Glutamatergic neuron (in vitro differentiated cells): ENCODE measurements around the gene OR52E1. TPM values are rescaled to one million over a fixed set of nuclear protein-coding genes. Genes with fewer than 3 reads are reported as not detected.

Source experiments
- DNase-seq: peaks from one replicate; pipeline ENCODE4 v3.0.0; 2022
- H3K27ac Mint-ChIP-seq: one replicate; pipeline ENCODE4 v1.8.0; 2020; ENCODE audit warnings: mild to moderate bottlenecking, mixed read lengths, inconsistent platforms; ENCODE audit not compliant: unreplicated experiment
- H3K27me3 Mint-ChIP-seq: one replicate; pipeline ENCODE4 v1.8.0; 2020; ENCODE audit warnings: mild to moderate bottlenecking, moderate library complexity, mixed read lengths, inconsistent platforms; ENCODE audit not compliant: unreplicated experiment
- H3K36me3 Mint-ChIP-seq: one replicate; pipeline ENCODE4 v1.8.0; 2020; ENCODE audit warnings: mild to moderate bottlenecking, mixed read lengths, inconsistent platforms; ENCODE audit not compliant: unreplicated experiment
- H3K4me1 Mint-ChIP-seq: one replicate; pipeline ENCODE4 v1.8.0; 2020; ENCODE audit warnings: mild to moderate bottlenecking, low read depth, mixed read lengths, inconsistent platforms; ENCODE audit not compliant: unreplicated experiment
- H3K4me3 Mint-ChIP-seq: one replicate; pipeline ENCODE4 v1.8.0; 2020; ENCODE audit warnings: mild to moderate bottlenecking, mixed read lengths, inconsistent platforms; ENCODE audit not compliant: unreplicated experiment
- H3K9me3 Mint-ChIP-seq: one replicate; pipeline ENCODE4 v1.8.0; 2020; ENCODE audit warnings: mild to moderate bottlenecking, moderate library complexity, mixed read lengths, inconsistent platforms; ENCODE audit not compliant: unreplicated experiment
- long read RNA-seq: library from polyadenylated mRNA; unstranded; transcript quantifications from one replicate; pipeline ENCODE4 v2.0.0, GENCODE V29; 2020; ENCODE audit not compliant: unreplicated experiment
- total RNA-seq: library from RNA; stranded (reverse); fragmentation: NEBNext Ultra II Directional; extraction: Animal tissue kit (Norgen Biotek cat#: 25700); gene quantifications from one replicate; pipeline ENCODE4 v1.2.1, GENCODE V29; 2021; ENCODE audit not compliant: unreplicated experiment
- TF ChIP-seq, protein P1 (sequence below): fragments of 200-600 bp; sonication (generic); IDR thresholded peaks from one replicate; pipeline ENCODE4 v1.5.0; 2021; ENCODE audit not compliant: partially characterized antibody, unreplicated experiment

Gene OR52E1
- total RNA-seq = not detected
- long read RNA-seq = 0 reads

DNA sequence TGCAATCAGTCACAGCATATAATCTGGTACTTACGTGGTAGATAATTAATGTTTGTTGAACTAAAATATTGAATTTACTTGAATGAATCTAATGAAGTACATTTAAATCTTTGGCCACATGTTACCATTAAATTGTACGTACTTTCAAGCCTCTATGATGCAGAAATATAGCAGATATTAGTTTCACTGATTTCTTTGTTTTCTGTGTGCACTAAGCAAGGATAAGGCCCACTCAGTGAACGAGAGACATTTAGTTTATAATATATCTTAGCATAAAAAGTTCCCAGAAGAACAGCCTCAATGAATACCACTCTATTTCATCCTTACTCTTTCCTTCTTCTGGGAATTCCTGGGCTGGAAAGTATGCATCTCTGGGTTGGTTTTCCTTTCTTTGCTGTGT is at the start of gene OR52E1:
TSS of gene OR52E1 (plus strand) at position 301 of the 400 bp plus-strand sequence.
- H3K4me3 Mint-ChIP-seq = no peak within 1 kb of the TSS
- H3K27ac Mint-ChIP-seq = no peak within 1 kb of the TSS
- no peaks in the 10 kb centered on the region for H3K9me3 Mint-ChIP-seq
- H3K4me1 Mint-ChIP-seq = no peaks in the 10 kb centered on the region
- TF ChIP-seq, protein P1, sequence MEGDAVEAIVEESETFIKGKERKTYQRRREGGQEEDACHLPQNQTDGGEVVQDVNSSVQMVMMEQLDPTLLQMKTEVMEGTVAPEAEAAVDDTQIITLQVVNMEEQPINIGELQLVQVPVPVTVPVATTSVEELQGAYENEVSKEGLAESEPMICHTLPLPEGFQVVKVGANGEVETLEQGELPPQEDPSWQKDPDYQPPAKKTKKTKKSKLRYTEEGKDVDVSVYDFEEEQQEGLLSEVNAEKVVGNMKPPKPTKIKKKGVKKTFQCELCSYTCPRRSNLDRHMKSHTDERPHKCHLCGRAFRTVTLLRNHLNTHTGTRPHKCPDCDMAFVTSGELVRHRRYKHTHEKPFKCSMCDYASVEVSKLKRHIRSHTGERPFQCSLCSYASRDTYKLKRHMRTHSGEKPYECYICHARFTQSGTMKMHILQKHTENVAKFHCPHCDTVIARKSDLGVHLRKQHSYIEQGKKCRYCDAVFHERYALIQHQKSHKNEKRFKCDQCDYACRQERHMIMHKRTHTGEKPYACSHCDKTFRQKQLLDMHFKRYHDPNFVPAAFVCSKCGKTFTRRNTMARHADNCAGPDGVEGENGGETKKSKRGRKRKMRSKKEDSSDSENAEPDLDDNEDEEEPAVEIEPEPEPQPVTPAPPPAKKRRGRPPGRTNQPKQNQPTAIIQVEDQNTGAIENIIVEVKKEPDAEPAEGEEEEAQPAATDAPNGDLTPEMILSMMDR = no peak
- no peak for DNase-seq
- no peaks in the 10 kb centered on the region for H3K36me3 Mint-ChIP-seq
- H3K27me3 Mint-ChIP-seq = peaks cover 2% of the 10 kb centered on the region

DNA sequence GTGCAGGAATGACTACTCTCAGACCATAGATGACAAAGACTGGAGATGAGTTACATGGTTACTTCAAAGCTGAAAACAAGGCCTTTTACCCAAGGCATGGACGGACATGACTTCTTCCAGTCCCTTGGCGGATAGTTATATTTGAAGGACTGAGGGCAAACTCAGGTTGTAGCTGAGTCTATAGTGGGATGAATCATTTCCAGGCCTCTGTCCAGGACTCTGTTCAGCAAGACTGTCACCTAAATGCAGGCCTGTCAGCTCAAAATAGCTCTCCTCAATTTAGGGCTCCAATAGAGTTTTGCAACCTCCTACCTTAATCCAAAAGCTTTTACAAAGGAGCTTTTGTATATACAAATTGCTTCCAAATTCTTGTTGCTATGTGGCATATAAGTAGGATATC is 47.4 kb upstream of the OR52E1 start:
- no peaks in the 10 kb centered on the region for H3K4me1 Mint-ChIP-seq
- H3K4me3 Mint-ChIP-seq = no peak overlapping the region
- peaks cover 4% of the 10 kb centered on the region for H3K9me3 Mint-ChIP-seq
- H3K27me3 Mint-ChIP-seq = no peaks in the 10 kb centered on the region
- DNase-seq = no peak
- H3K36me3 Mint-ChIP-seq = peaks cover 6% of the 10 kb centered on the region
- no peak overlapping the region for H3K27ac Mint-ChIP-seq
- TF ChIP-seq, protein P1 = no peak

DNA sequence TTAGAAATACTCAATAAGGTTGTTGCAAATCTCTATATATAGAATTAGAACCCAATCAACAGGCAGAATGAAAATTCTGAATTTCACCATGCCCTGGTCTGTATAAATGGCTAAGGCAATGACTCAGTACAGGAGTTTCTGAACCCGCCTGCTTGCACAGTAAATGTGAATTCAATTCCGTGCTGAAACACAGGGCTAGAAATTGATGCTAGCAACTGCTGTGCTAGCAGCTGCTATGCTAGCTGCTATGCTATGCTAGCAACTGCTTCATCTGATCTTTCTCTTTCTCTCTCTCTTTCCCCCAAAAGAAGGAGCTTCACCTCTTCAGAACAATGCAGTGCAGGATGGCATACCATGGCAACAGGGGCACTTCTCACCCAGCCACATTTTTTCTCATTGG is 32.7 kb upstream of the OR52E1 start:
- no peak for DNase-seq
- H3K9me3 Mint-ChIP-seq = no peaks in the 10 kb centered on the region
- peak overlapping the region; percentile 76 for H3K27ac Mint-ChIP-seq
- H3K36me3 Mint-ChIP-seq = no peaks in the 10 kb centered on the region
- no peak overlapping the region for H3K4me3 Mint-ChIP-seq
- TF ChIP-seq, protein P1 = no peak
- peaks cover 3% of the 10 kb centered on the region for H3K27me3 Mint-ChIP-seq
- H3K4me1 Mint-ChIP-seq = peaks cover 6% of the 10 kb centered on the region

DNA sequence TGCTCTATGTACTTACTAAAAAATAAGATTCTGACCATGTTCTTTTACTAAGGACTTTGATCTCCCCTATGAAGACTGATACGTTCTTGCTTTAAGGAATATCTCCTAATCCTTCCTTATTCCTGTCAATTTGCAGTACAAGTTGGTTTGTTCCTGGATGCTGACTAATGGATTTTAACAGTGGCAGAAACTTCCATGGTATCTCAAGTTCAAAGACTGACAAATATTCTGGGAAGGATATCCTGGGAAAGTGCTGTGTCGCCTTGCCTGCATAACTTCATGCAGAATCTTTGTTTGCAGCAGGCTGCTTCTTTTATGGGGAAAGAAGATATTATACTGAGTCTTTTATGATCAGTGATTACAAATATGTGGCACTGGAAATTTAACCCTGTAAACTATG is 31.4 kb upstream of the OR52E1 start:
- H3K27me3 Mint-ChIP-seq = peaks cover 3% of the 10 kb centered on the region
- peaks cover 6% of the 10 kb centered on the region for H3K4me1 Mint-ChIP-seq
- no peaks in the 10 kb centered on the region for H3K9me3 Mint-ChIP-seq
- no peak overlapping the region for H3K27ac Mint-ChIP-seq
- TF ChIP-seq, protein P1 = no peak
- no peak for DNase-seq
- no peaks in the 10 kb centered on the region for H3K36me3 Mint-ChIP-seq
- no peak overlapping the region for H3K4me3 Mint-ChIP-seq

DNA sequence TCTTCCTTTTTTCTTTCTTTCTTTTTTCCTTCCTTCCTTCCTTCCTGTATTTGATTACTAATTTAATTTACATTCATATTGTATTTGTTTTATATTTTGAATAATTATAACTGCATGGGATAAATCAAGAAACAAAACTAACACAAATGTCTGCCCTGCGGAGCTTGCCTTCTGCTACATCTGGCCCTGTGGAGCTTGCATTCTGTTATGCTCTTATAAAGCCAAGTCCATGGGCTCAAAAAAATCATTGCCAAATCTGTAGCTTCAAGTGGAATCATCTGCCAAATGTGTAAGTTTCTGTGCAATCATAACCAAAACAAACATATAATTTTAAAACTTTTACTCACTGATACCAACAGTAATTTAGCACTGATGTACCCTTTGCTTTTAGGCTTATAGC is 31.0 kb upstream of the OR52E1 start:
- Mint-ChIP-seq H3K27me3 (peaks cover 3% of the 10 kb centered on the region), H3K9me3 (no peaks in the 10 kb centered on the region), H3K36me3 (no peaks in the 10 kb centered on the region), H3K4me3 (no peak overlapping the region), H3K4me1 (peaks cover 6% of the 10 kb centered on the region), H3K27ac (no peak overlapping the region)
- DNase-seq = no peak
- TF ChIP-seq, protein P1 = no peak
